ENCODE results near the gene PLEKHG7. TPM values are rescaled to one million over a fixed set of nuclear protein-coding genes. Genes with fewer than 3 reads are reported as not detected.

The PLEKHG7 gene
- total and polyA plus RNA-seq, 12 donors, result 0.04 TPM; not detected in 11

GRCh38 chr12:92698474-92698873, 4.3 kb upstream of the PLEKHG7 start:
- no peaks in the 10 kb centered on the region for H3K36me3 ChIP-seq
- intact Hi-C loops (cut with DNase I), result no loop called here
- TF ChIP-seq CTCF (IDR thresholded peaks at IDR 0.05), result no peak
- DNase-seq, result no peak
- H3K4me1 ChIP-seq, result peaks cover 0 to 5% (median 0%) of the 10 kb centered on the region in 9 donors
- H3K27me3 ChIP-seq, result no peaks in the 10 kb centered on the region
- no peak overlapping the region for H3K4me3 ChIP-seq
- no peak overlapping the region for H3K27ac ChIP-seq
- ATAC-seq, result no peak
- H3K9me3 ChIP-seq, result peaks cover 0 to 14% (median 0%) of the 10 kb centered on the region in 11 donors

- no peak for ATAC-seq
- Histone ChIP-seq H3K4me3 (no peak overlapping the region), H3K9me3 (peaks cover 0 to 14% (median 0%) of the 10 kb centered on the region in 11 donors), H3K36me3 (no peaks in the 10 kb centered on the region), H3K4me1 (peaks cover 0 to under 1% (median 0%) of the 10 kb centered on the region in 9 donors), H3K27me3 (no peaks in the 10 kb centered on the region), H3K27ac (no peak overlapping the region)
- TF ChIP-seq CTCF (IDR thresholded peaks at IDR 0.05), result no peak
- intact Hi-C loops (cut with DNase I), result no loop called here
- 88 to 100% methylated on average over 1 of the region's 1 CpG for WGBS, 2 donors
- DNase-seq, result no peak
These were observed 1.3 kb upstream of the PLEKHG7 start for GRCh38 chr12:92701441-92701840.

GRCh38 chr12:92703786-92704185, 997 bp downstream of the PLEKHG7 start:
- WGBS, 2 donors, result 85 to 87% methylated on average over 4 of the region's 4 CpGs
- H3K27me3 ChIP-seq, result no peaks in the 10 kb centered on the region
- peaks cover 0 to 8% (median 0%) of the 10 kb centered on the region in 9 donors for H3K4me1 ChIP-seq
- H3K27ac ChIP-seq, result no peak overlapping the region
- ATAC-seq, result no peak
- no peaks in the 10 kb centered on the region for H3K36me3 ChIP-seq
- no peak for DNase-seq
- intact Hi-C loops (cut with DNase I), result no loop called here
- TF ChIP-seq CTCF (IDR thresholded peaks at IDR 0.05), result no peak
- no peaks in the 10 kb centered on the region for H3K9me3 ChIP-seq
- H3K4me3 ChIP-seq, result no peak overlapping the region

- TF ChIP-seq CTCF (IDR thresholded peaks at IDR 0.05), result no peak
- intact Hi-C loops (cut with DNase I), result no loop called here
- Histone ChIP-seq H3K27me3 (no peaks in the 10 kb centered on the region), H3K9me3 (no peaks in the 10 kb centered on the region), H3K36me3 (no peaks in the 10 kb centered on the region), H3K4me3 (no peak overlapping the region), H3K4me1 (peaks cover 0 to 8% (median 0%) of the 10 kb centered on the region in 9 donors), H3K27ac (no peak overlapping the region)
- no peak for ATAC-seq
- 94 to 96% methylated on average over 7 of the region's 7 CpGs for WGBS, 2 donors
- DNase-seq, result no peak
These were observed 3.8 kb downstream of the PLEKHG7 start for GRCh38 chr12:92706594-92706993.
